ENCODE data around the gene FAM83D. TPM values are rescaled to one million over a fixed set of nuclear protein-coding genes. Genes with fewer than 3 reads are reported as not detected.

The FAM83D gene
- total RNA-seq, 1 experiment from 2014 or later = 148 TPM

Other genes with a start within 250 kb of the FAM83D start
- not detected in 2 replicates for gene SLC32A1, start 201.9 kb upstream of the FAM83D start, total RNA-seq (2014; rRNA removed; shearing (Covaris generic))
- gene ACTR5, start 178.0 kb upstream of the FAM83D start, total RNA-seq (2014; rRNA removed; shearing (Covaris generic)) = 13.5 and 13.6 TPM in 2 replicates
- gene PPP1R16B, start 120.7 kb upstream of the FAM83D start, total RNA-seq (2014; rRNA removed; shearing (Covaris generic)) = under 0.01 TPM in 2 replicates
- gene DHX35, start 35.9 kb downstream of the FAM83D start, total RNA-seq (2014; rRNA removed; shearing (Covaris generic)) = 13.4 and 14.5 TPM in 2 replicates